ENCODE data around the gene GEMIN2.

DNA sequence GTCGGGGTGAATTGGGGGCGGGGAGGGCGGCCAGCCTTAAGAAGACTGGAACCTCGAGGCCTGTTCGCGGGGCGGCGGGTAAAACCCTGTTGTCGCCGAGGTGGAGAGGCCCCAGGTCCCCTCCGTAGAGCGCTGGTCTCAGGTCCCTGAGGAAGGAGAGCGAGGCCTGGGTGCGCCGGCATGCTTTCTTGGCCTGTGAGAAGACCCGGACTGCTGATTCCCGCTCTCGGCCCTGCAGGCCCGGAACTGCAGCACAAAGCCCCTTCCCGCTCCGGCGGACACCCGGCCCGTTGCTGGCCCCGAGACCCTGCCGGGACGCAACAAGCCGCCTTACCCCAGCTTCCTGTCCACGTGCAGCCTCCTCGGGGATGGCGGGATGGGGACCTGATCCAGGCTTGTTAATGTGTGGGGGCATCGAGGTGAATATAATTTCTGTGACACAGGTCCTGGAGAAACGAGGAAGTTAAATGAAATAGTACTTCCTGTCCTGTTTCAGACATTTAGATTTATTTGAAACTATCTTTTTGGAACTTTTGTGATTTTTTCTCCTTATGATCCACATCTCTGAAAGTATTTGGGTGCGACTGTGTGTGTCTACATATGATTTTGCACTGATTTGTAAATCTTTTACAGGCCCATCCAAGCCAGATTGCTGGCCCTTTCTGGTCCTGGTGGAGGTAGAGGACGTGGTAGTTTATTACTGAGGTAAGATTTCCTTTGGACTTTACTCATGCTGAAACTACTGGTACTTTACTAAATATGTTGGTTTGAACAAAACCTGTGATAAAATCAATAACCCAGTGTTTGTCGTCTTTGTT is 61.5 kb downstream of the GEMIN2 start:
- TF ChIP-seq SIN3A (IDR thresholded peaks at IDR 0.05; ENCODE audit: borderline replicate concordance, insufficient read depth, low read length) (no peak), TAF1 (IDR thresholded peaks at IDR 0.05; ENCODE audit: borderline replicate concordance, insufficient read depth, low read length) (no peak), POLR2AphosphoS5 (IDR thresholded peaks at IDR 0.05; ENCODE audit: low read depth, low read length) (no peak), FOXP2 (optimal IDR thresholded peaks at IDR 0.05; ENCODE audit: borderline replicate concordance, extremely low read depth, extremely low read length, insufficient read depth) (no peak)
- TF ChIP-seq, protein P1, sequence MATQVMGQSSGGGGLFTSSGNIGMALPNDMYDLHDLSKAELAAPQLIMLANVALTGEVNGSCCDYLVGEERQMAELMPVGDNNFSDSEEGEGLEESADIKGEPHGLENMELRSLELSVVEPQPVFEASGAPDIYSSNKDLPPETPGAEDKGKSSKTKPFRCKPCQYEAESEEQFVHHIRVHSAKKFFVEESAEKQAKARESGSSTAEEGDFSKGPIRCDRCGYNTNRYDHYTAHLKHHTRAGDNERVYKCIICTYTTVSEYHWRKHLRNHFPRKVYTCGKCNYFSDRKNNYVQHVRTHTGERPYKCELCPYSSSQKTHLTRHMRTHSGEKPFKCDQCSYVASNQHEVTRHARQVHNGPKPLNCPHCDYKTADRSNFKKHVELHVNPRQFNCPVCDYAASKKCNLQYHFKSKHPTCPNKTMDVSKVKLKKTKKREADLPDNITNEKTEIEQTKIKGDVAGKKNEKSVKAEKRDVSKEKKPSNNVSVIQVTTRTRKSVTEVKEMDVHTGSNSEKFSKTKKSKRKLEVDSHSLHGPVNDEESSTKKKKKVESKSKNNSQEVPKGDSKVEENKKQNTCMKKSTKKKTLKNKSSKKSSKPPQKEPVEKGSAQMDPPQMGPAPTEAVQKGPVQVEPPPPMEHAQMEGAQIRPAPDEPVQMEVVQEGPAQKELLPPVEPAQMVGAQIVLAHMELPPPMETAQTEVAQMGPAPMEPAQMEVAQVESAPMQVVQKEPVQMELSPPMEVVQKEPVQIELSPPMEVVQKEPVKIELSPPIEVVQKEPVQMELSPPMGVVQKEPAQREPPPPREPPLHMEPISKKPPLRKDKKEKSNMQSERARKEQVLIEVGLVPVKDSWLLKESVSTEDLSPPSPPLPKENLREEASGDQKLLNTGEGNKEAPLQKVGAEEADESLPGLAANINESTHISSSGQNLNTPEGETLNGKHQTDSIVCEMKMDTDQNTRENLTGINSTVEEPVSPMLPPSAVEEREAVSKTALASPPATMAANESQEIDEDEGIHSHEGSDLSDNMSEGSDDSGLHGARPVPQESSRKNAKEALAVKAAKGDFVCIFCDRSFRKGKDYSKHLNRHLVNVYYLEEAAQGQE (IDR thresholded peaks at IDR 0.05; ENCODE audit: insufficient read depth in 1 of 2, low read depth in 2 of 2, low read length in 2 of 2) = no peak
